NCI-H1417 (cell line): Measurements from ENCODE around the gene ATP5F1D.

Source experiments
- DNase-seq, 3 experiments: peaks; one replicate each; lab custom pipeline; 2025; lab: John Stamatoyannopoulos, UW

Gene ATP5F1D

DNA sequence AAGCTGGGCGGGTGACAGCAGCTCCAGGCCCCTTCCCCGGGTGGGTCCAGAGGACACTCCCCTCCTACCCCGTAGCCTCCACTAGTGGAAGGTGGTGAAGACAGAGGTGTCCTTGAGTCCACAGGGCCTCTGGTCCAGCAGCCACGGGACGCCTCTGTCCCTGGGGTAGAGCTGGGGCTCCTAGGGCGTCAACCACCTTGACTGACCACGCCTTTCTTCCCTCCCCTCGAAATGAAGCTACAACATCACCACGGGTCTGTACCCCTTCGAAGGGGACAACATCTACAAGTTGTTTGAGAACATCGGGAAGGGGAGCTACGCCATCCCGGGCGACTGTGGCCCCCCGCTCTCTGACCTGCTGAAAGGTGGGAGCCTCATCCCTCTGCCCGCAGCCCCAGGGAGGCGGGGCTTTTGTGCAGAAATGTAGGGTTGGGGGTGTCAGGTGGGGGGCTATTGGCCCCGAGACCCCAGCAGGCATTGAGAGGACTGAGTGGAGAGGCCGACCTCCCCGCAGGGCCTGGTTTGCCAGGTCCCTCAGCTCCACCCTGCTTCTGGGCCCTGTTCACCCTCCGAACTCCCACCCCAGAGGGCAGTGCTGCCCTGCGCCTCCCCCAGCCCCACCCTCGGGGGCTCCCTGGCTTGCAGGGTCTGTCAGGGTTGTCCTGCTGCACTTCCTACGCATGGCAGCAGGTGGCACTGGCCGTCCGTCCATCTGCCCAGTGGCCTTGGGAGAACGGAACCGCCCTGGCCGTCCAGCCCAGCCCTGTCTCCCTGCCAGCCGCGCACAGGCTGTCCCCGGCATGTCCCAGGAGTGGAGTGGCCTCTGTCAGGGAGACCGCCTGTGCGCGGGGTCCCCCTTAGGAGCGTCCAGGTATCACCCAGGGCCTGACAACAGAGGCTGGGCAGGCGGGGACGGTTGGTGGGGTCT lies 20.3 kb upstream of the ATP5F1D start:
- peak in 1 of 3 experiments; percentile 25 for DNase-seq

DNA sequence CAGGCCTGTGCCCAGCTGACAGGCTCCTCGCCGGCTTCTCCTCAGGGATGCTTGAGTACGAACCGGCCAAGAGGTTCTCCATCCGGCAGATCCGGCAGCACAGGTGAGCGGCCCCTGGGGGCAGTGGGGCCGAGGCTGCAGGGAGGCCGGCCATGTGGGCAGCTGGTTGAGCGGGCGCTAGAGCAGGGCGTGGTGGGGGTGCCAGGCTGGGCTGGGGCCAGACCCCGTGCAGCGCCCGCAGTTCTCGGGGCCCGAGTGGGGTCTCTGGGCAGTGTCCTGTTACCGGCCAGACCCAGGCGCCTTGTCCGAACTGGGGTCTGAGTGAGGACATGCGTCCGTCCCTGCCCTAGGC lies 19.7 kb upstream of the ATP5F1D start:
- no peak for DNase-seq

DNA sequence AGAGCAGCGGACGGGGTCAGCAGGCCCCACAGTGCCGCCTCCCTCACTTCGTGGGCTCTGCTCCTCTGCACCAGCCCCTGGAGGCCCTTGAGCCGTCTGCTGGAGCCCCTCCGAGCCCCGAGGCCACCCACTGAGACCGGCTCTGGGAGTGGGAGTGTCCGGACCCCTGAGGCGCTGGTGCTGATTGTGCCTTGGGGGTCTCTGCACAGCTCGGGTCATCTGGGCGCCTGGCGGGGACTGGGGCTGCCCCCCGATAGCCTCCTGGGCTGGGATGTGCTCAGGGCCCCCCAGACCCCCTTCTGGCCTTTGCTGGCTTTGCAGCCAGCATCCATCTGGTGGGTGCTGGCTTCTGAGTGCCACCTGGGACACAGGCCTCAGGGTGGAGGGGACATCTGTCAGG lies 19.2 kb upstream of the ATP5F1D start:
- DNase-seq = no peak

DNA sequence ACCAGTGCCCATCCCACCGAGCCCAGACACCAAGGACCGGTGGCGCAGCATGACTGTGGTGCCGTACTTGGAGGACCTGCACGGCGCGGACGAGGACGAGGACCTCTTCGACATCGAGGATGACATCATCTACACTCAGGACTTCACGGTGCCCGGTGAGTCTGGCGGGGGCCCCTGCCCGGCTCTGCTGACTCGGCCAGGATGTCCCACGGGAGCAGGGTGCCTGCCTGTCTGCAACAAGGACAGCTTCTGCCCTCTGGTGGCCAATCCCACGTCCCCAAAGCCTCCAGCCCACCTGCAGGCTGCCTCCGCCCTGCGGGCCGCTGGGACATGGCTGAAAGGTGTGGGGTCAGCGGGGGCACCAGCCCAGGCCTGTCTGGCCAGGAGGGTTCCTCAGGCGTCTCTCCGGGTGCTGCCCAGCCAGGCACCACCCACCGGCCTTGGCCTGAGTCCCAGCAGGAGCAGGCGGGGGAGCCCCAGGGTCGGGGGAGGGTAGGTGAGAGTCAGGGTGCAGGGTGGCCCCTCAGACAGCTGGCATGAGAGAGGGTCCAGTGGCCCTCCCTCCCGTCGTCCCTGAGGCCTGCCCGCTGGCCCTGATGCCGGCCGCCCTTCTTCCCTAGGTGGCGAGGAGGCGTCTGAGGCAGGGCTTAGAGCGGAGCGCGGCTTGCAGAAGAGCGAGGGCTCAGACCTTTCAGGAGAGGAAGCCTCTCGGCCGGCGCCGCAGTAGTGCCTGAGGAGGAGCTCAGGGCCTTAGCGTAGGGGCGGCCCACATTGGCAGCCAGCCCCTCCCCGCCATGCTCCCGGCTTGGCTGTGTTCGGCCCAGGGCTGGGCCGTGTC lies 18.3 kb upstream of the ATP5F1D start:
- DNase-seq = peak in 1 of 3 experiments; percentile 7

DNA sequence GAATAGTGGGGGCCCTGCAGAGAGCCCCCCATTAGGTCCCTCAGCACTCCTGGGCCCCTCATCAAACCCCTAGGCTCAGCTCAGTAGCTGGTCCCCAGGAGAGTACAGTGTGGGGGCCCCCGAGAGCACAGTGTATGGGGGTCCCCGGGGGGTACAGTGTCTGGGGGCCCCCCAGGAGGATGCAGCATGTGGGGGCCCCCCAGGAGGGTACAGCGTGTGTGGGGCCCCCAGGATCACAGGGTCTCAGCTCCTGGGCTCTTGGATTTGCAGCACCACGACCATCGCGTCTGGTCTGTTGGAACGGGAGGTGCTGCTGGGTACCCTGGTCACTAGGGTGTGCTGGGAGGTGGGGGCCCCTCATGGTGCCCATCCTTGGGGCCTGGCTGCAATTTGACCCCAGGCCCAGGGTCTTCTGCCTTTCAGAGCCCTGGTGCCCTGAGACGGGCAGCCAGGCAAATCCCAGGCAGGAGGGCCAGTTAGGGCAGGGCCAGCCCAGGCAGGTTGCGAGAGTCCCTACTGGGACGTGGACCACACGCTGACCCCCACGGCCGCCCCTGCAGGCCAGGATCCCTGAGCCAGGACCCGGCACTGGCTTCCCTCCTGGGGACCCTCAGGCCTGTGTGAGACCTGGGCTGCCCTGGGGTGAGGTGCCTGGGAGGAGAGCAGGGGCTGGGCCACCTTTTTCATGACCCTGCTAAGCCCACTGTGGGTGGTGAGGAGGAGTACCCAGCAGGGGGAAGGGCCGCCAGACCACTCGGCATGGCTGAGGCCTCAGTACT lies 17.3 kb upstream of the ATP5F1D start:
- no peak for DNase-seq

DNA sequence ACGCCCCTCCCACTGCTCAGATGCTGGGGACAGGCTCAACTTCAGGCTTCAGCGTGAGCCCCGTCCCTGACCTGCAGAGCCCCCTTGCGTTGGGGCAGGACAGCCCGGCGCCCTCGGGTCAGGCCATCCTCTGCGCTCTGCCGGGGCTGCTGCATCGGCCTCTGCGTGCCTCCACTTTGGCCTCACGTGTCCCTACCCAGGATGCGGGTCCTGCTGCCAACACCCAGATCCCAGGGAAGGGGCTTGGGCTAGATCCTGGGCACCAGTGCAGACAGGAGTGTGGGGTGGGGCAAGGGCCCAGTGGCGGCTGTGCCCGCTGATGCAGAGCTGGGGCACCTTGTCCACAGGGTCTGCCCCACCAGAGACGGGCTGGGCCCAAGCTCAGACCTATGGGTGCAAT lies 16.7 kb upstream of the ATP5F1D start:
- no peak for DNase-seq

DNA sequence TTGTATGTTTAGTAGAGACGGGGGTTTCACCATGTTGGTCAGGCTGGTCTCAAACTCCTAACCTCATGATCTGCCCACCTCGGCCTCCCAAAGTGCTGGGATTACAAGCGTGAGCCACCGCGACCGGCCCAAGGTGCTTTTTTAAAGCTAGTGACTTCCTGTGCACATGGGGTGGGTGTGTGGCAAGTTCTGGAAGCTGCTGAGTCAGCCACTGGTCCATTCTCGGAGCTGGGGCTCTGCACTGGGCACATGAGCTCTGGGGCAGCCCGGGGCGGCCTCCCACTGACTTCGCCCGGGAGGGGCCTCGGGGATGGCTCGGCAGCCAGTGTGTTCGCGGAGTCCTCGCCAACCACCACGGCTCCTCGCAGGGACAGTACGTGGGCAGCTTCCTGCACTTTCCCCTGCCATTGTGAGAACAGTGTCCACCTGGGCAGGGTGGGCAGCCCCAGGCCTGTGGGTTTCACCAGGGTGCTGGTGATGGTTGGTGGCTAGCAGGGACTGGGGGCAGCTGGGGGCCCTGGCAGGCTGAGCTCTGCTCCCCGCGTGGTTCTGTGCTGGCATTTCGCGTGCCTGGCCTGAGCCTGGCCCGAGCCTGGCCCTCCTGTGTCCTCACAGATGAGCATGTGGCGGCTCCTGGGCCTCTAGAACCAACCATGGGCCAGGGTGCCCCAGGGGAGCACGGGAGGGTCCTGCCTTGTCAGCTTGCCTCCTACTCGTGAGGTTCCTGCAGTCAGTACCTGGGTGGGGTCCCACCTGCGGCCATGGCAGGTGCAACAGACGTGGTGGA lies 15.9 kb upstream of the ATP5F1D start:
- no peak for DNase-seq

DNA sequence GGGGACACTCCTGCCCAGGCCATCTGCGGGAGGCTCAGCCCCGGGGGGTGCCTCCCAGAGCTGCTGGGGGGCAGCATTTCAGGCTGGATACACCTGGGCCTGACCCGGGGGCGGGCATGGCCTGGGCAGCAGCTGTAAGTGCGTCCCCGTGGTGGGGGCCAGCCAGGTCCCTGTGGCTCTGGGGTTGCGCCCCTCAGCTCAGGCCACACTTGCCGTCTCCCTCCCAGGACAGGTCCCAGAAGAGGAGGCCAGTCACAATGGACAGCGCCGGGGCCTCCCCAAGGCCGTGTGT lies 15.4 kb upstream of the ATP5F1D start:
- DNase-seq = no peak

DNA sequence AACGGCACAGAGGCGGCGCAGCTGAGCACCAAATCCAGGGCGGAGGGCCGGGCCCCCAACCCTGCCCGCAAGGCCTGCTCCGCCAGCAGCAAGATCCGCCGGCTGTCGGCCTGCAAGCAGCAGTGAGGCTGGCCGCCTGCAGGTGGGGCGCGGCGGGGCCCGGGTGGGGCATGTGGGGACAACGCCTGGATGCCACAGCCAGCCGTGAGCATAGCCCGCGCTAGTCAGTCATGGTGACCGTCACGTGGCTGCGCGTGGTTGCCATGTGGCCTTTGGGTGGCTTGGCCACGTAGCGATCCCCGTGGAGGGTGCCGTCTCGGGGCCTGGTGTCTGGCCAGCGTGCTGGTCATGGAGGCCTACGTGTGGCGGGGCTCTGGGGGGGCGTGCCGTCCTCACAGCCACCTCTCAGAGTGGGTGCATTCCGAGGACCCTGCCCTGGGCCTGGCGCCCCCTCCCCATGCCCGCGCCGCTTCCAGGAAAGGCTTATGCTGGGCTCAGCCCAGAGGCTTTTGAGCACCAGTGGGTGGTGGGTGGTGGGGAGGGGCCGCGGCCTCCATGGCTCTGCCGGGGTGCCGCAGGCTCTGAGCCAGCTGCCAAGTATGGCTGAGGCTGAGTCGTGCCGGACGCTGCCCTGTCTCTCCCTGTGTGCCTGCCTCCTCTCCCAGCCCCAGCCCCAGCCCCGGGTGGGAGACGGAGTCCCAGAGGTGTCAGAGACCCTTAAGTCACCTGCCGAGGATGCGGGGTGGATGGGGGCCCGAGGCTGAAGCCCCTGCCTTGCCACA lies 14.8 kb upstream of the ATP5F1D start:
- no peak for DNase-seq

DNA sequence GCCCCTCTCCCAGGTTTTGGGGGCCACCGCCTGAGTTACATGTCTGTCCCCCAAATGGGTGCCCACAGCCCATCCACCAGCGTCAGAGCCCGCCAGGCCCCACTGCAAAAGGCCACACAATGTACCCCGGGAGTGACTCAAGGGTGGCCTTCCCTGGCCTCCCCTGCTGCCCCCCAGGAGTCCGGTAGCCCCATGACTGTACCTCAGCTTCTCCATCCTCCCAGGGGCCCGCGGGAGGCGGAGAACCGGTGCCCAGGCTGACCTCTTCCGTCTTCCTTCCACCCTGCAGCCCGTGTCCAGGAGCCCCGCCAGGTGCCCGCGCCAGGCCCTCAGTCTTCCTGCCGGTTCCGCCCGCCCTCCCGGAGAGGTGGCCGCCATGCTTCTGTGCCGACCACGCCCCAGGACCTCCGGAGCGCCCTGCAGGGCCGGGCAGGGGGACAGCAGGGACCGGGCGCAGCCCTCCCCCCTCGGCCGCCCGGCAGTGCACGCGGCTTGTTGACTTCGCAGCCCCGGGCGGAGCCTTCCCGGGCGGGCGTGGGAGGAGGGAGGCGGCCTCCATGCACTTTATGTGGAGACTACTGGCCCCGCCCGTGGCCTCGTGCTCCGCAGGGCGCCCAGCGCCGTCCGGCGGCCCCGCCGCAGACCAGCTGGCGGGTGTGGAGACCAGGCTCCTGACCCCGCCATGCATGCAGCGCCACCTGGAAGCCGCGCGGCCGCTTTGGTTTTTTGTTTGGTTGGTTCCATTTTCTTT lies 14.1 kb upstream of the ATP5F1D start:
- DNase-seq = no peak

DNA sequence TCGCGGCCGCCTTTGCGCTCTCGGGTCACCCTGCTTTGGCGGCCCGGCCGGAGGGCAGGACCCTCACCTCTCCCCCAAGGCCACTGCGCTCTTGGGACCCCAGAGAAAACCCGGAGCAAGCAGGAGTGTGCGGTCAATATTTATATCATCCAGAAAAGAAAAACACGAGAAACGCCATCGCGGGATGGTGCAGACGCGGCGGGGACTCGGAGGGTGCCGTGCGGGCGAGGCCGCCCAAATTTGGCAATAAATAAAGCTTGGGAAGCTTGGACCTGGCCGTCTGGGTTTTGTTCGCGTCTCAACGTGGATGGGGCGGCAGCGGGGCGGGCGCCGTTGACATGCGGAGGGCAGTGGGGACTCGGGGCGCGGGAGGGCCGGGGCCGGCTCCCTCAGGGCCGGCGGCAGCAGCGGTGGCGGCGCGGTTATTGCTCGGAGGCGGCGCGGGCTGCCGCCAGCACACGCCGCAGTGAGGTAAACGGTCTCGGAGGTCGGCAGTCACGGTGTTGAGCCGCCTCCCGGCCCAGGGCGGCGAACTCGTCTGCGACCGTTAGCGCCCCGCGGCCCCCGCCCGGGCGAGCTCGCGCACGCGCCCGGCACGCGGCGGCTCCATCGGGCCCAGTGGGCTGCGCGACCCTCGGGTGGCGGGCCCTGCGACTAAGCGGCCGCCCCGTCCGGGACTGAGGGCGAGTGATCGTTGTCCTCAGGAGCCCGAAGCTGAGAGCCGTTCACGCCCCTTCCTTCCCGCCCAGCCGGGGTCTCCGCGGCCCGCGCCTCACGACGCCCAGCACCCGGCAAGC lies 13.2 kb upstream of the ATP5F1D start:
- no peak for DNase-seq

DNA sequence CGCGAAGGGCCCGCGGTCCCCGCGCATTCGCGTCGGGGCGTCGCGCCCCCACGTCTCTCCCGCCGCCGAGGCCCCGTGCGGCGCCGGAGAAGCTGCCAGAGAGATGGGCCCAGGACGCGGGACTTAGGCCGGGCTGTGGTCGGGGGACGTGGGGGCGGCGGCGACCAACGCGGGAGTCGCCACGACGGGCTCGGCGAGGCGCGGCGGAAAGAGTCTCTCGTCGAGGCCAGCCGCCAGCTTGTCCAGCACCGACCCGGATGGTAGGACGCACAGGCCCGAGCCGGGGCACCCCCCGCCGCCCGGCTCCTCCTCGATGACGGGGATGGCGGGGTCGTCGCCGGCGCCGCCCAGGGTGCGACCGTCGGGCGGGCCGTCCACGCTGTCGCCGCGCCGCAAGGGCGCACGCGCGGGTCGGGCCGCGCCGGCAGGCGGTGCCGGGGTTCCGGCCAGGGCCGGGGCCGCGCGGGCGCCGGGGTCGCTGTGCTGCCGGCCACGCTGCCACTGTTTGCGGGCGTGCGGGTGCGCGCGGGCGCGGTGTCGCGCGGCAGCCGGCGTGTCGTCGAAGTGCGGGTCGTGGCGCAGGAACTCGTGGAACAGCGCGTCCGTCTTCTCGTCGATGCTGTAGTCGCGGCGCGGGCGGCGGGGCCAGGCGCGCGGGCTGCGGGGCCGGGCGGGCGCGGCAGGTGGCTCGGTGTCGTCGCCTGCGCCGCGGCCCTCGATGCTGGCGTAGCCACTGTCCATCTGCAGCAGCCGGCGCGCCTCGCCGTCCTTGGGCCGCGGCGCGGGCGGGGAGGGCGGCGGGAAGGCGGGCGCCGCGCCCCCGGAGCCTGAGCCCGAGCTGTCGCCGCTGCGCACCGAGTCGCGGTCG lies 12.3 kb upstream of the ATP5F1D start:
- DNase-seq = no peak

DNA sequence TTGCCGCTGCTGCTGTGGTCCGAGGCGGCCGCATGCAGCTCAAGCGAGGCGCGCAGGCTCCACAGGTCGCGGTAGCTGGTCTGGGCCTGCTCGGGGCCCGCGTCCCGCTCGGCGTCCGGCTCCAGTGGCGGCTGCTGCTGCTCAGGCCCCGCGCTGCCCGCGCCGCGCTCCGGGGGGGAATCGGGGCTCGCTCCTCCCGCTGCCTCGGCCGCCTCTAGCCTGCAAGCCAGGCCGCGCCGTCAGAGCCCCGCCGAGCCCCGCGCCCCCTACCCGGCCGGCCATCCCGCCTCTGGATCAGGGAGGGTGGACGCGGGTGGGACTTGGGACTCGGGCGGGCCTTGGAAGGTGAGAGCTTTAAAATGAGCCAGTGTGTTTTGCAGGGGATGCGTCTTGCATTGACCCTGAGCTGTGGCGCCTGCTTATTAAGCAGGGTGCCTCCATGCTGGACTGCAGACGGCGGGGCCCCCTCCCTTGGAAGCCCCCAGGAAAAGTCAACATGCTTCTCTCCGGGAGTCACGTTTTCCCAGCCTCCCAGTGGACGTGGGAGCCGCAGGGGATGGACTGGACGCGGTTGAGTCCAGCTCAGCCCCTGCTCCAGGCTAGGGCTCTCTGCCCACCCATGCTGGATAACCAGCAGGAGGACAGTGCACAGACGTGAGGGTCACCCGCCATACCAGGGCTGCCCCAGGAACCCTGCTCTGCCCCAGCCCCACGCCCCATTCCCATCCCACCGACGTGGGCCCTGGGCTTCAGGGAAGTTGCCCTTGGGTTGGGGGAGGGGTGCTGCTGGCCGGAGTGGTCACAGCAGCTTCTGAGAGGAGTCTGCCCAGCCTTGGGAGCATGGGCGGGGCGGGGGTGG lies 11.4 kb upstream of the ATP5F1D start:
- no peak for DNase-seq

DNA sequence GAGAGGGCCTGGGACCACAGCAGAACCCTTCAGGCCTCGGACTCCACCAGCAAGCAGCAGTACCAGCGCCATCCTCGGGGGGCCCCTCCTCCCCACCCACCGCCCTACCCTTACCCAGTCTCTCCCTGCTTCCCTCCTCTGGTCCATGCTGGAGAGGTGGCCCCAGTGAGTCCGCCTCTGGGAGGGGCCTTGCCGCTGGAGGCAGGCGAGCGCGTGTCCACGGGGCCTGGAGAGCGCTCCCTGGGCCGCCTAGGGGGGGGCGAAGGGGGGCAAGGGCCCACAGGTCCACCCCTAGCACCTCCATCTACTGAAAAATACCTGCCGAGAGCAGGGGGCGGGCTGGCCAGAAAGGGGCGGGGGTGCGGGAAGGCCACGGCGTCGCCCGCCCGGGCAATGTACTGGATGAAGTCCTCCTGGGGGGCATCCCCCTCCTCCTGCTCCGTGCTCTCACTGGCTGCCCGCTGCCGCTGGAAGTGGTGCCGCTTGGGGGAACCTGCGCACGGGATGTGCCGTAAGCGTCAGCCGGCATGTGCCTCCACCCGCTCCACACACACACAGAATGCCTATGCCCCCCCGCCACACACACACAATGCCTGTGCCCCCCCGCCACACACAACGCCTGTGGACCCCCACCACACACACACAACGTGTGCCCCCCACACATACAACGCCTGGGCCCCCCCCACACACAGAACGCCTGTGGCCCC lies 10.6 kb upstream of the ATP5F1D start:
- DNase-seq = no peak

DNA sequence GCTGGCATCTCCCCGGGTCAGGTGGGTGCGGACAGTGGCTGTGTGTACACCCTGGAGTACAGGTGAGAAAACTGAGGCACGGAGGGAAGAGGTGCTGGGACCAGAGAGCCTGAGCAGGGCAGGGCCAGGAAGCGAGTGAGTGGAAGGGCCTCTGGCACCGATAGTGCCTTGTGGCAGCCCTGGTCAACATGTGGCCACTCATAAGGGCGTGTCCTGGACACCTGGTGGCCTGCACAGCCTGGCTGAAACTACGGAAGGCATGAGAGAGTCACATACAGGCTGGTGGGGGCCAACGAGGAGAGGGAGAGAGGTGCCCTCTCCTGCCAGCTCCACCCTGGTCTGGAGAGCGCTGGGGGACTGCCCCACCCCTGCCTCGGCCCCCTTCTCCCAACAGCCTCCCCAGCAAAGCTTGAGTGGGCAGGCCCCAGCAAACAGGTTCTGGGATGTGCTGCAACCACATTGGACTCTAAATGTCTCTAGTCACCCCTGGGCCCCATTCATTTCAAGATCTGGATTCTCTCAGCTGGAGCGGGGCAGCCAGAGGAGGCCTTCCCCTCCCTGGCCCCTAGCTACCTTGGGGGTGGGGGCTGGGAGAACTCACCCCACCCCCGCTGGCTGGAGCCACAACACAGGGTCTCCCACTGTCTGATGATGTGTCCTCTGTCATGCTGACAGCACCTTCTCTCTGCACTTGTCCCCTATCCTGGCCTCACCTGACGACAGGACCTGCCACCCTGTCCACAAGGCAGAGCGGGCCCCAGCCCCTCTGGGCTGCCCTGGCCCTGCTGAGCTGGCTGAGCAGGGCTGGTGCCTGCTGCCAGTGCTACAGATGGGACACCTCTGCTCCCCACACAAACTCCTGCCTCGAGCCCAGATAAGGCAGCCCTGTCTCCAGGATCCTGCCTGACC lies 9.6 kb upstream of the ATP5F1D start:
- no peak for DNase-seq

DNA sequence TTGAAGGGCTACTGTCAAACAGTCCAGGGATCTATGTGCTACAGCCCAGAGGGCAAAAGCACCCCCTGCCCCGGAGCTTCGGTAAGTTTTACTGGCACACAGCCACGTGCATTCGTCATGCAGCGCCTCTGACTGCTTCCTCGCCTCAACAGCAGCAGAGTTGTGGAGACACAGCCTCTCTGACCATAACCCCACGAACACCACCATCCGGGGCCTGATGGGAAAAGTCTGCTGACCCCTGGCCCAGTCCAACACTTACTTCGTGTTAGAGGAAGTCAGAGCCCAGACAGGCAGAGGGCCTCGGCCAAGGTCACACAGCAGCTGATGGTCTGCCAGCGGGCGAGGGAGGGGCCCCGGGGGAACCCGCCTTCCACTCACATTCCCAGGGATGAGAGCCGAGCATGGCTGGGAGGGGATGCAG lies 8.9 kb upstream of the ATP5F1D start:
- no peak for DNase-seq
